Stimulated activated CD8-positive, alpha-beta memory T cell treated with anti-CD3 and anti-CD28 coated beads, Interleukin-4, amount 100 ng/mL, for 4 hours (primary cell): Measurements from ENCODE around the gene CSNK2A1.

Experiments
- DNase-seq, 2 donors: peaks; one replicate each; pipeline ENCODE4 v3.0.0-alpha.2; 2020; ENCODE audit warnings: low read depth in 2 of 2, low spot score in 1 of 2

The CSNK2A1 gene

DNA sequence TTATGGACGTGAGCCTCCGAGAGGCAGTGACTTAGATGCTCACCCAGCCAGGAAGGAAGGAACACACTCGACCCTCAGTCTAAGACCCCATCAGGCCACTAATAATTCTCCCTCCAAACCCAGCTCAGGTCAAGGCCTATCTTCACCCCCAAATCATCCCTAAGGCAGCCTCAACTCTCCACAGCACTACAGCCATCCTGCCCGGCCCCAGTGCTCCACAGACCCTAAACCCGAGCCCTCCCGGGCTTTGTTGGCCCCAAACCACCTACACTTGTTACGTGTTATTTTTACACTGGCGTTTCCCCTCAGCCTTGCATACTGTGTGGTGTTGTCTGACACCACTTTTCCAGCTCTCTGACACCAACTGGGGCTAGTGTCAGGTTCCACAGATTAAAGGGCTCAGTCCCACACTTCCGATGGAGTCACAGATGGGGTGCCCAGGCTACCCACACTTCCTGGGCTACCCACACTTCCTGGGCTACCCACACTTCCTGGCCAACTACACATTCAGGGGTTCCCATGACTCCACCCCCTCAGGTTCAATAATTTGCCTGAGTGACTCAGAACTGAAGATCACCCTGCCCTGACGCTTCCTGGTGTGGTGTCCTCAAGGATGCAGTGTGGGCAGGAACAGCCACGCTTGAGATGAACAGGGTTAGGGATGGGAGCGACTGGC is 110.2 kb downstream of the CSNK2A1 start:
- DNase-seq = peak; percentile 48 to 79

DNA sequence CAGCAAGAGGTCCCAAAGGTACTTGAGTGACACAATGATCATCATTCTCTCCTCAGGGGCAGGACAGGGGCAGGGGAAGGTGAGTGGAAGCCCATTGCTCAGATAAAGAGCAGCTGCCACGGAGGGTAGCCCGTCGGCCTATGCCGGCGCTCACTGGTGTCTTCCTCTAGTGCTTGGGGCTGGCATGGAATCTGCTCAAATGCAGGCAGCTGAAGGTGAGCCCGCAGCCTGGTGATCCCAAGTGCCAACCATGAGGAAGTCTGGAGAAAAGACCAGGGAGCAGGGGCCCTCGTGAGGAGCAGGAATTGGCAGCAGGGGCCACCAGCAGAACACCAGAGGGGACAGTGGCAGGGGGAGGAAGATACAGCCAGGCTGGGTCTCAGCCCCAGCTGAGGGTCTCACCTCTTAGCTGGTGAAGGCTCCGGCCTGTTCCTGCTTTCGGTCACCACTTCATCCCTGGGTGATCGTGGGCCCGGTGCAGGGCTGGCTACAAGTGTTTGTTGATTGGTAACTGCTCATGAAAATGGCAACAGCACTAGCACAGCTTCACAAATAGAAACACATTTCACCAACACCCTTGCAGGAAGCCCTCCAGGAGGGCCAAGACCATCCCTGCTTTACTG is 110.8 kb downstream of the CSNK2A1 start:
- DNase-seq = no peak

DNA sequence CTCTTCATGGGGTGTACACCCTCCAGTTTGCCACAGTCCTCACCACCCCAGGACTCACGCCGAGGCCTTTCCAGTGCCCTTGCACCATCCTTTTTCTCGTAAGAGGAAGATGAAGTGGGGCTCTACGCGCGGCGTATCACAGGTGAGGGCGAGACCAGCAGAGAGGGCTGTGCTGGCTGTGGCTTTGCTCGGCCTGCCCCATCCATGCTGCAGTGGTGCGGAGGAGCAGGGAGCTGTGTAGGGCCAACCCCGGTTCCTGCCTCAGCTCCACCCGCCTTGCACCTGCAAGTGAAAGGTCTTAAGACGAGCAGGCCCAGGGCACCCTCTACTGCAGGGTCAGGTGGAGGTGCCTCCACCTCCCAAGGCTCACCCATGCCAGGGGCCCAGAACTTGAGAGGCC is 111.4 kb downstream of the CSNK2A1 start:
- no peak for DNase-seq

DNA sequence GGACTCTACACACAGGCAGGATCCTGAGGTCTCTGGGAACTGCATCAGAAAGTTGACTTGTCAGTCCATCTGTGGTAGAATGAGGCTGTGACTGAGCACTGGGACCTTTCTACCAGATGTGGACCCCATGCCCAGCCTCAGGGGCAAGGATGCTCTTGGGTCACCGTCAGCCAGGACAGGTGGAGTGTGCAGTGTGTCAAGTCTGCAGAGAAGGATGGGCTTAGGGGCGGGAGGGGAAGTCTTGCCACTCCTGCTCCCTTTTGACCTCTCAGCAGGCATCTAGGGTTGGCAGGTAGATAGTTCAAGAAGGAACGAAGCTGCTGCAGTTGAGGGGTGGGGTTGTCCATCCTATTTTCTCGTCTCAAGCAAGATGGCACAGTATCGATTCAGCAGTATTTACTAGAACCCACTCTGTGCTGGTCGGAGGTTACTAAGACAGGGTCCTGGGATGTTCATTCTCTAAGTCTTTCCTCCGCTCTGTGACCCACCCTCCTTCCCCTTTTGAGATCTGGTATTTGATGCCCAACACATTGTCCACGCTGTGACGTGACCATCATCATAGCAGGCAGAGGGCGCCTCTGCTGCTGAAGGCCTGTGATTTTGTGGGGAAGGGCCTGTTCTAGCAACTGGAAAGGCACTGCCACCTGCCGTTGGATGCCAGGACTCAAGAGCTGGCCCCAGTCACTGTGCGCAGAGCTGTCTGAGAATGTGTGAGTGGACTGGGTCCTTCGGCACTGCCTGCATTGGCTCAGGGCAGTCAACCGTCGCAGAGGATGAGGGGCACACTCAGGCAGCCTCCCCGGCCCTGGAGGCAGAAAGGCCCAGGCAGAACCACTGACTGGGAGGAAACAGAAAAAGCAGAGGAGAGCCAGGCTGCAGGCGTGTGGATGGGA is 112.3 kb downstream of the CSNK2A1 start:
- no peak for DNase-seq

DNA sequence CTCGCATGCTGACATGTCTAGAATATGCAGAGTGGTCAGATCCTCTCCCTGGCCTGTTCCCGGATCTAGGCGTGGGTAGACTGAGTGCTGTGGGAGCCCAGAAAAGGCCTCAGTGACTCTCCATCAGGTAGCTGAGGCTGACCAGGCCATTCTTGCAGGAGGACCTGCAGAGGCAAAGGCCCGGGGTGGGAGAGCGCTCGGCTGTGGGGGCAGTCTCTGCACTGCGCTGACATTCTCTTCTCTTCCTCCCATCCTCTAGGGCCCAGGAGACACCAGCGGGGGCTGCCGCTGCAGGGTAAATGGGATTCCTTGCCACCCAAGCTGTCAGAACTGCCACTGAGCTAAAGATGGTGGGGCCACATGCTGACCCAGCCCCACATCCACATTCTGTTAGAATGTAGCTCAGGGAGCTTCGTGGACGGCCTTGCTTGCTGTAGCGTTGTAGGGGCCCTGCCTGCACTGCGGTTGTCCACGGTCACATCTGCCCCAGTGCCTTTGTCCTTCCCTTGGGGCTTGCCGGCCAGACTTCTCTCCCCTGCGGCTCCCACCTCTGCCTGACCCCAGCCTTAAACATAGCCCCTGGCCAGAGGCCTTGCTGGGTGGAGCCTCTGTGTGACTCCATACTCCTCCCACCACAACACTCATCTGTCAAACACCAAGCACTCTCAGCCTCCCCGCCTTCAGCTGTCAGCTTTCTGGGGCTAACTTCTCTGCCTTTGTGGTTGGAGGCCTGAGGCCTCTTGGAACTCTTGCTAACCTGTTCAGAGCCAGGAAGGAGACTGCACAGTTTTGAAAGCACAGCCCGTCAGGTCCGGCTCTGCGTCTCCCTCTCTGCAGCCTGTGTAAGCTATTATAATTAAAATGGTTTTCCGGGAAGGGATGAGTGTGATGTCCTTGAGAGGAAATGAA is 113.2 kb downstream of the CSNK2A1 start:
- no peak for DNase-seq

DNA sequence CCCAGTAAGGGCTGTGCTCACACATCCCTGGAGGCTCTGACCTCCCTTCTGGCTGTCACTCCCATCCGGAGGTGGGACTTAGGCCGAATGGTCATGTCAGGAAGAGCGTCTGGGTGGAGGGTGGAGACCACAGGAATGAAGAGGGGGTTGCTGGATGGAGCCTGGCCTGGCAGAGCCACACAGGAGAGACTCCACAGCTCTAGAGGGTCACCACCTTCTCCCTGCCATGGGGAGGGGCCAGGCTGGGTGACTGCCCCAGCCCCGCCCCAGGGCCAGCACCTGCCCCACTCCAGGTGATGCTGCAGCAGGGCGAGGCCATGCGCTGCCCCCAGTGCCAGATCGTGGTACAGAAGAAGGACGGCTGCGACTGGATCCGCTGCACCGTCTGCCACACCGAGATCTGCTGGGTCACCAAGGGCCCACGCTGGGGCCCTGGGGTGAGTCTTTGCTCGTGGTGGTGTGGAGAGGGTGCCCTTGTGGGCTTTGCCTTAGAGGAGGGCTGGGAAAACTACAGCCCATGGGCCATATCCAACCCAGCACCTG is 114.9 kb downstream of the CSNK2A1 start:
- DNase-seq = no peak

DNA sequence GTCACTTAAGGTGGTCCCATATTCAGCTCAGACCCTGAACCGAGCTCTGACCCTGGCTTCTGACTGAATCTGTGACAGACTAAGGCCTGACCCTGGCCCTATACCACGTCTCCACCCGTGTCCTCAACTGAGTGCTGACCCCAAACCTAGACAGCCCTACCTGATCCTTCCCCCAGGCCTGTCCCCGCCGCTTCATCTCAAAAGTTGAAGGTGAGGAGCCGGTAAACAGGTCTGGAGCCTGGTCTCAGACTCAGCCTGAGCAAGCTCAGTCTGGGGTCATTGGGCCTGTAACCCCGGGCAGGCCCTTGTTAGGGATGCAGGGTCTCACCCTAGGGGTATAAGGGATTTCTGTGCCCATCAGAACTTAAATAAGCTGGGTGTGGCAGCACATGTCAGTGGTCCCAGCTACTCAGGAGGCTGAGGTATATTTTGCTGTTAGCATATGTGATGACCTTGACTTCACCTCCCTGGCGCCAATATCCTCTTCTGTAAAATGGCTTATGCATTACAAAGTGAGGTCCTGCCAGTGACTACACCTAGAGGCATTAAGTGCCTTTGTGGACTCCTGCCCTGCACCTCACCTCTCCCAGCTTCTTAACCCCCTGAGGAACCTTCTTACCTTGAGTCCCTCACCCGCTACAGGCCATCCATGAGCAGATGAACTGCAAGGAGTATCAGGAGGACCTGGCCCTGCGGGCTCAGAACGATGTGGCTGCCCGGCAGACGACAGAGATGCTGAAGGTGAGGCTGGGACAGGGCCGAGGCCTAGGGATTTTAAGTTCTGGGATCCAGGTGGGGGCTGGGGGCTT is 115.5 kb downstream of the CSNK2A1 start:
- DNase-seq = no peak

DNA sequence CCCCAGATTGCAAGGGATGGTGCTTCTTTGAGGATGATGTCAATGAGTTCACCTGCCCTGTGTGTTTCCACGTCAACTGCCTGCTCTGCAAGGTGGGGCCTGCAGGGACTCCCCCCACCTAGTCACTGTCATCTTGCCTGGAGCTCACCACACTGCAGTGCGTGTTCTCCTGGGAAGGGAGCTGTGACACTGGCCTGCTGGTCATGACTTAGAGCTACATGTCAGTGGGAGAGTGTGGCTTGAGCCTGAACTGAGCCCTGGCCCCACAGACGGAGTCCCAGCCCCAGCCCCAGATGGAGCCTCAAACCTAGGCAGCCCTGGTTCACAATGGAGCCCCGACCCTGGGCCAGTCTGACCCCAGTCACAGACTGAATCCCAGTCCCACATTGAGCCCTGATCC is 116.2 kb downstream of the CSNK2A1 start:
- DNase-seq = no peak

DNA sequence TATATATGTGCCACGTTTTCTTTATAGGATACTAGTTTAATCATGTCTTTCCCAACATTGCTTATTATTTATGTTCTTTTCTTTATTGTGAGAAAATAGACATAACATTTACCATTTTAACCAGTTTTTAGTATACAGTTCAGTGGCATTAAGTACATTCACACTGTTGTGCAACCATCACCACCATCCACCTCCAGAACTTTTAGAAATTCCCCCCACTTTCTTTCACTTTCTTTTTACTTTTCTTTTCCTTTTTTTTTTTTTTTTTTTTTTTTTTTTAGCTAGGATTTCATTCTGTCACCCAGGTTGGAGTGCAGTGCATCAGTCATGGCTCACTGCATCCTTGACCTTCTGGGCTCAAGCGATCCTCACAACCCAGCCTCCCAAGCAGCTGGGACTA is 117.0 kb downstream of the CSNK2A1 start:
- no peak for DNase-seq
